BJ (cell line): ENCODE results near the gene TACC2. TPM values are rescaled to one million over a fixed set of nuclear protein-coding genes. Genes with fewer than 3 reads are reported as not detected.

Experiments
- CTCF ChIA-PET: fragments of 350-600 bp; formaldehyde crosslinking; extraction: SDS; loops from one replicate; lab custom pipeline; 2021; ENCODE audit warnings: antibody characterized with exemption, inconsistent platforms; lab: Yijun Ruan, JAX
- POLR2A ChIA-PET: fragments of 300-600 bp; sonication (Branson Sonifier 250); formaldehyde crosslinking; extraction: SDS; loops from one replicate; lab custom pipeline; 2021; ENCODE audit warnings: antibody characterized with exemption; lab: Charles Lee
- DNase-seq: peaks from one replicate; pipeline ENCODE4 v3.0.0-alpha.2; 2011; ENCODE audit warnings: low read depth
- H3K27me3 ChIP-seq: 2 replicates; pipeline ENCODE4 v1.6.0; 2011; ENCODE audit warnings: low read length; ENCODE audit not compliant: control insufficient read depth, insufficient read depth
- H3K36me3 ChIP-seq: 2 replicates; pipeline ENCODE4 v1.5.1; 2011; ENCODE audit warnings: low read length; ENCODE audit not compliant: control insufficient read depth, insufficient read depth
- H3K4me3 ChIP-seq: 2 replicates; pipeline ENCODE4 v1.5.1; 2011; ENCODE audit warnings: low read depth, mild to moderate bottlenecking, control low read depth, low read length
- polyA plus RNA-seq: library from polyadenylated mRNA; depleted of rRNA; stranded (reverse); fragments of >200 nt; gene quantifications from 2 replicates; pipeline ENCODE4 v1.2.3, GENCODE V29; 2011
- TF ChIP-seq, protein P1 (sequence below): IDR thresholded peaks from 2 replicates; pipeline ENCODE4 v1.5.1; 2011; ENCODE audit warnings: low read depth, mild to moderate bottlenecking, control low read depth, inconsistent platforms, low read length, moderate library complexity; ENCODE audit not compliant: insufficient read depth

Gene TACC2
- polyA plus RNA-seq, 1 experiment = 10.4 TPM

DNA sequence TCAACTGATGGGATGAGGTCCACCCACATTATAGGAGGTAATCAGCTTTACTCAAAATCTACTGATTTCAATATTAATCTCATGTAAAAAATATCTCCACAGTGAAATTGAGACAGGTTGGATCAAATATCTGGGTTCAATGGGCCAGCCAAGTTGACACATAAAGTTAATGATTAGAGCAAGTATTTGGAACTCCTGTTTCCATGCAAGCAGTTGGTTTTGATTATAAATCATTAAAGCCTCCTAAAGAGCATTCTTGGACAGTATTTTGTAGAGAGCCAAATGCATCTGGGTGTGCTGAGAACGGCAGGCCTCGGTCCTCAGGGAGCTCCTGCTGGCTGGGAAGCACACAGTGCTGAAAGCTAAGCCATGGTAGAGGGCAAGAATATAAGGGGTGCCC is 155.2 kb downstream of the TACC2 start:
- no peak for DNase-seq
- Histone ChIP-seq H3K4me3 (no peak overlapping the region), H3K27me3 (no peaks in the 10 kb centered on the region), H3K36me3 (0 out of 2 replicates have a peak, but pooled peaks cover 3% of the 10 kb centered on the region)
- TF ChIP-seq, protein P1, sequence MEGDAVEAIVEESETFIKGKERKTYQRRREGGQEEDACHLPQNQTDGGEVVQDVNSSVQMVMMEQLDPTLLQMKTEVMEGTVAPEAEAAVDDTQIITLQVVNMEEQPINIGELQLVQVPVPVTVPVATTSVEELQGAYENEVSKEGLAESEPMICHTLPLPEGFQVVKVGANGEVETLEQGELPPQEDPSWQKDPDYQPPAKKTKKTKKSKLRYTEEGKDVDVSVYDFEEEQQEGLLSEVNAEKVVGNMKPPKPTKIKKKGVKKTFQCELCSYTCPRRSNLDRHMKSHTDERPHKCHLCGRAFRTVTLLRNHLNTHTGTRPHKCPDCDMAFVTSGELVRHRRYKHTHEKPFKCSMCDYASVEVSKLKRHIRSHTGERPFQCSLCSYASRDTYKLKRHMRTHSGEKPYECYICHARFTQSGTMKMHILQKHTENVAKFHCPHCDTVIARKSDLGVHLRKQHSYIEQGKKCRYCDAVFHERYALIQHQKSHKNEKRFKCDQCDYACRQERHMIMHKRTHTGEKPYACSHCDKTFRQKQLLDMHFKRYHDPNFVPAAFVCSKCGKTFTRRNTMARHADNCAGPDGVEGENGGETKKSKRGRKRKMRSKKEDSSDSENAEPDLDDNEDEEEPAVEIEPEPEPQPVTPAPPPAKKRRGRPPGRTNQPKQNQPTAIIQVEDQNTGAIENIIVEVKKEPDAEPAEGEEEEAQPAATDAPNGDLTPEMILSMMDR = no peak
- POLR2A ChIA-PET = no interaction called here
- CTCF ChIA-PET = interaction anchor here (0.8 kb wide), 1 partner anchor 135 kb away, joined by 5 read pairs; no protein-coding TSS in a partner anchor

DNA sequence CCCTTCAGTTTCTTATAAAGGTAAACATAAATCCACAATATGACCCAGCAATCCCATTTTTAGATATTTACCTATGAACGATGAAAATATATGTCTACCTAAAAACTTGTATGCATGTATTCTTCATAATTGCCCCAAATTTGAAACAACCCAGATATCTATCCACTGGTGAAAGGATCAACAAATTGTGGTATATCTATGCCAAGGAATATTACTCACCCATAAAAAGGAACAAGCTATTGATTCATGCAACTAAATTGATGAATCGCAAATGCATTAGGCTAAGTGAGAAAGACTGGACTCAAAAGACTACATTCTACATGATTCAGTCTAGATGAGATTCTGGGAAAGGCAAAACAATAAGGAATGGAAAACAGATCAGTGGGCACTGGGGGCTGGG is 156.2 kb downstream of the TACC2 start:
- Histone ChIP-seq H3K4me3 (no peak overlapping the region), H3K27me3 (no peaks in the 10 kb centered on the region), H3K36me3 (0 out of 2 replicates have a peak, but pooled peaks cover 3% of the 10 kb centered on the region)
- DNase-seq = no peak
- CTCF ChIA-PET = interaction anchor here (1.2 kb wide), 1 partner anchor 10 kb away, joined by 3 read pairs; no protein-coding TSS in a partner anchor
- TF ChIP-seq, protein P1 = no peak
- POLR2A ChIA-PET = no interaction called here

DNA sequence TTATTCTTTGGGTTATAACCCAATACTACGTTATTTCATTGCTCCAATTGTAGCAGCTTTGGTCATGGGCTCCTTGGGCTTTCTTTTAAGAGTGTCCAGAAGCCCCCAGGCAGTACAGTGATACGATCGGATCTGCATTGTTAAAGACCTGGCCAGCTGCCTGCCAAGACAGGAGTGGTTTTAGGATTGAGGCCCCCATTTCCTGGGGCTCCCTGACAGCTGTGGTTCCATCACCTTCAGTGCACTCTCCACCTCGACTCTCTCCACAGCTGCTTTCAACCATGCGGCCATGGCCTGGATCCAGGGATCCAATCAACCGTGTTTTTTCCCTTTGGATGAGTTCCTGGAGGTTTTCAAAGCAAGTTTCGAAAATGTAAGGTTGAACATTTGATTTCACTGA is 158.7 kb downstream of the TACC2 start:
- ChIA-PET POLR2A (no interaction called here), CTCF (no interaction called here)
- Histone ChIP-seq H3K27me3 (no peaks in the 10 kb centered on the region), H3K36me3 (peaks cover 1% of the 10 kb centered on the region; the same call in 1 of the 2 replicates), H3K4me3 (no peak overlapping the region)
- no peak for DNase-seq
- TF ChIP-seq, protein P1 = no peak

DNA sequence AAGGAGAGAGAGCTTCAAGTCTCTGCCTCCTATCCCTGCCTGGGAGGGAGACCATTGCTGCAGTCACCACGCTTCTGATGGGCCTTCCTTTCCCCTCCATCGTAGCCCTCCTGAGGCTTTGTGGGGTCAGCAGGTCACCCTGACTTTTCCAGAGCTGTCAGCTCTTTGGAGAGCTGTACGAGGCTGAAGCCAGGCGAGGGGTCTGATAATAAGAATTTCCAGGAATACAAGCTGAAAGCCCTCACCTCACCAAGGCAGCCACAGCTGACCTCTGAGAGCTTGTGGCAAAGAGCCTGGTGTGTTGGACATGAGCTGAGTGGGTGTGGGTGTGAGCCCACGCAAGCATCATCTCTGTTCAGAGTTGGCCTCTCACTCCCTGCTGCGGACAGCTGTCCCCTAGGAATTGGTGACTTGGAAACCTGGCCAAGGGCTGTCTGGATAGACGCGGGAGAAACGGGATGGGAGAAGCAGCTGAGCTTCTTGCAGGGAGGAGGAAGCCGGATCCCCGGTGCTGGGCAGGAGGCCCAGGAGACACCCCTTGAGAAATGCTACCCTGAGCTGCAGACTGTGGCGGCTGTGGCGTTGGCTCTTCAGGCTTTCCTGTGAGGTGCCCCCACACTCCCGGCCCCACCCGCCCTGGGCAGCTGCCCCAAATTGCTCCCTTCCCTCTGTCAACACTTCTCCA is 160.1 kb downstream of the TACC2 start:
- TF ChIP-seq, protein P1 = no peak
- POLR2A ChIA-PET = no interaction called here
- CTCF ChIA-PET = interaction anchor here (0.7 to 1.5 kb wide), 5 partner anchors 9 to 119 kb away, joined by 3 to 4 read pairs (median 3); no protein-coding TSS in a partner anchor
- Histone ChIP-seq H3K4me3 (no peak overlapping the region), H3K27me3 (no peaks in the 10 kb centered on the region), H3K36me3 (peaks cover 1% of the 10 kb centered on the region; the same call in 1 of the 2 replicates)
- no peak for DNase-seq
